ENCODE measurements around the gene CFAP70.

The CFAP70 gene

GRCh38 chr10:73215749-73216148, 142.9 kb downstream of the CFAP70 start:
- DNase-seq (ENCODE audit: low read depth, low spot score), result no peak

GRCh38 chr10:73211106-73211811, 147.4 kb downstream of the CFAP70 start:
- DNase-seq (ENCODE audit: low read depth, low spot score), result no peak

GRCh38 chr10:73210395-73211105, 148.1 kb downstream of the CFAP70 start:
- DNase-seq (ENCODE audit: low read depth, low spot score), result no peak

- DNase-seq (ENCODE audit: low read depth, low spot score), result peak; percentile 30
Measured at GRCh38 chr10:73209705-73210104, 149.0 kb downstream of the CFAP70 start.

- DNase-seq (ENCODE audit: low read depth, low spot score), result no peak
Measured at GRCh38 chr10:73207883-73208282, 150.8 kb downstream of the CFAP70 start.

GRCh38 chr10:73206385-73206784, 152.3 kb downstream of the CFAP70 start:
- DNase-seq (ENCODE audit: low read depth, low spot score), result no peak

- DNase-seq (ENCODE audit: low read depth, low spot score), result no peak
Measured at GRCh38 chr10:73205890-73206289, 152.8 kb downstream of the CFAP70 start.

- DNase-seq (ENCODE audit: low read depth, low spot score), result no peak
Measured at GRCh38 chr10:73205081-73205480, 153.6 kb downstream of the CFAP70 start.

All from astrocyte of the hippocampus (primary cell).